ENCODE results near the gene NUMB.

Gene NUMB

GRCh38 chr14:73263606-73264005 lies 194.7 kb downstream of the NUMB start:
- TF ChIP-seq CTCF (IDR thresholded peaks at IDR 0.05; ENCODE audit: low read depth, low read length, missing control alignments) = no peak
- DNase-seq (ENCODE audit: low read depth) = no peak
- no peak overlapping the region for H3K4me3 ChIP-seq (ENCODE audit: low read depth, low read length)
- in situ Hi-C loops (cut with HindIII; ENCODE audit: low sequenced_read_pairs) = no loop called here

GRCh38 chr14:73262427-73263183 lies 195.7 kb downstream of the NUMB start:
- no peak for TF ChIP-seq CTCF (IDR thresholded peaks at IDR 0.05; ENCODE audit: low read depth, low read length, missing control alignments)
- in situ Hi-C loops (cut with HindIII; ENCODE audit: low sequenced_read_pairs) = no loop called here
- no peak overlapping the region for H3K4me3 ChIP-seq (ENCODE audit: low read depth, low read length)
- no peak for DNase-seq (ENCODE audit: low read depth)

GRCh38 chr14:73261520-73262426 lies 196.6 kb downstream of the NUMB start:
- DNase-seq (ENCODE audit: low read depth) = no peak
- in situ Hi-C loops (cut with HindIII; ENCODE audit: low sequenced_read_pairs) = no loop called here
- H3K4me3 ChIP-seq (ENCODE audit: low read depth, low read length) = no peak overlapping the region
- TF ChIP-seq CTCF (IDR thresholded peaks at IDR 0.05; ENCODE audit: low read depth, low read length, missing control alignments) = no peak

GRCh38 chr14:73261075-73261474 lies 197.3 kb downstream of the NUMB start:
- in situ Hi-C loops (cut with HindIII; ENCODE audit: low sequenced_read_pairs) = no loop called here
- no peak for DNase-seq (ENCODE audit: low read depth)
- no peak for TF ChIP-seq CTCF (IDR thresholded peaks at IDR 0.05; ENCODE audit: low read depth, low read length, missing control alignments)

GRCh38 chr14:73260574-73260973 lies 197.8 kb downstream of the NUMB start:
- no peak for TF ChIP-seq CTCF (IDR thresholded peaks at IDR 0.05; ENCODE audit: low read depth, low read length, missing control alignments)
- H3K4me3 ChIP-seq (ENCODE audit: low read depth, low read length) = no peak overlapping the region
- no peak for DNase-seq (ENCODE audit: low read depth)
- in situ Hi-C loops (cut with HindIII; ENCODE audit: low sequenced_read_pairs) = no loop called here

More at GRCh38 chr14:73261075-73261474, 197.3 kb downstream of the NUMB start:
- no peak overlapping the region for H3K4me3 ChIP-seq (ENCODE audit: low read depth, low read length)

GRCh38 chr14:73259837-73260236 lies 198.5 kb downstream of the NUMB start:
- in situ Hi-C loops (cut with HindIII; ENCODE audit: low sequenced_read_pairs) = no loop called here
- TF ChIP-seq CTCF (IDR thresholded peaks at IDR 0.05; ENCODE audit: low read depth, low read length, missing control alignments) = no peak
- no peak for DNase-seq (ENCODE audit: low read depth)
- no peak overlapping the region for H3K4me3 ChIP-seq (ENCODE audit: low read depth, low read length)

All from astrocyte of the cerebellum (primary cell).